GM19193 (cell line): ENCODE data around the gene SHISAL2B.

Experiments used
- POLR2A ChIP-seq: IDR thresholded peaks from 4 replicates; pipeline ENCODE4 v1.6.1; 2011; ENCODE audit not compliant: insufficient read depth, insufficient read length; ENCODE audit errors: extremely low read depth

The SHISAL2B gene

GRCh38 chr5:64685866-64686265 is 4.4 kb upstream of the SHISAL2B start:
- TF ChIP-seq POLR2A, result no peak

- no peak for TF ChIP-seq POLR2A
Measured at GRCh38 chr5:64688391-64688790, 1.9 kb upstream of the SHISAL2B start.

- TF ChIP-seq POLR2A, result no peak
Measured at GRCh38 chr5:64688965-64689364, 1.3 kb upstream of the SHISAL2B start.

GRCh38 chr5:64690104-64690416 is 243 bp upstream of the SHISAL2B start:
- TF ChIP-seq POLR2A, result no peak

- TF ChIP-seq POLR2A, result no peak
Measured at GRCh38 chr5:64691291-64691690, 988 bp downstream of the SHISAL2B start.

GRCh38 chr5:64693636-64694035 is 3.3 kb downstream of the SHISAL2B start:
- no peak for TF ChIP-seq POLR2A

GRCh38 chr5:64700765-64701164 is 10.5 kb downstream of the SHISAL2B start:
- TF ChIP-seq POLR2A, result no peak

GRCh38 chr5:64707191-64707590 is 16.9 kb downstream of the SHISAL2B start:
- no peak for TF ChIP-seq POLR2A

GRCh38 chr5:64722588-64722987 is 32.3 kb downstream of the SHISAL2B start:
- no peak for TF ChIP-seq POLR2A

GRCh38 chr5:64727150-64727549 is 36.8 kb downstream of the SHISAL2B start:
- no peak for TF ChIP-seq POLR2A

- TF ChIP-seq POLR2A, result no peak
Measured at GRCh38 chr5:64742411-64742810, 52.1 kb downstream of the SHISAL2B start.

GRCh38 chr5:64742821-64743220 is 52.5 kb downstream of the SHISAL2B start:
- TF ChIP-seq POLR2A, result no peak

GRCh38 chr5:64744914-64745313 is 54.6 kb downstream of the SHISAL2B start:
- no peak for TF ChIP-seq POLR2A

- TF ChIP-seq POLR2A, result no peak
Measured at GRCh38 chr5:64746446-64746845, 56.1 kb downstream of the SHISAL2B start.

GRCh38 chr5:64749385-64749784 is 59.1 kb downstream of the SHISAL2B start:
- no peak for TF ChIP-seq POLR2A

GRCh38 chr5:64754066-64754465 is 63.8 kb downstream of the SHISAL2B start:
- no peak for TF ChIP-seq POLR2A

GRCh38 chr5:64758901-64759300 is 68.6 kb downstream of the SHISAL2B start:
- TF ChIP-seq POLR2A, result no peak
